Ovary (tissue), 9 donors: Measurements from ENCODE around the gene IWS1. TPM values are rescaled to one million over a fixed set of nuclear protein-coding genes. Genes with fewer than 3 reads are reported as not detected.

ENCODE experiments used
- DNase-seq, 5 donors: peaks; one replicate each; pipeline ENCODE4 v3.0.0-alpha.2; 2019 to 2020
- H3K27ac ChIP-seq, 2 donors: fragments of 200-600 bp; one replicate each; pipeline versions ENCODE4 v1.5.1 to v1.8.0; 2019 to 2022
- H3K27me3 ChIP-seq: fragments of 200-600 bp; one replicate; pipeline ENCODE4 v1.8.0; 2022
- H3K36me3 ChIP-seq: fragments of 200-600 bp; sonication (generic); one replicate; pipeline ENCODE4 v1.5.1; 2019
- H3K4me1 ChIP-seq: one replicate; pipeline ENCODE4 v1.8.1; 2013; ENCODE audit warnings: mild to moderate bottlenecking, moderate library complexity; ENCODE audit not compliant: insufficient read depth
- H3K4me3 ChIP-seq: fragments of 200-600 bp; sonication (generic); one replicate; pipeline ENCODE4 v1.5.1; 2017
- H3K9me3 ChIP-seq, 2 donors: fragments of 200-600 bp in 1 of 2; sonication (generic) in 1 of 2; one replicate each; pipeline versions ENCODE4 v1.5.1 to v1.8.1; 2013 to 2019; ENCODE audit warnings: mild to moderate bottlenecking in 1 of 2, moderate library complexity in 1 of 2
- EP300 ChIP-seq: sonication (generic); formaldehyde crosslinking; IDR thresholded peaks from one replicate; pipeline ENCODE4 v1.6.1; 2017; ENCODE audit warnings: antibody characterized with exemption
- POLR2A ChIP-seq: fragments of 450-650 bp; IDR thresholded peaks from one replicate; pipeline ENCODE4 v1.6.1; 2017; ENCODE audit warnings: antibody characterized with exemption, mild to moderate bottlenecking, moderate library complexity
- WGBS, 3 donors: extraction: QIAGEN DNeasy Blood & Tissue Kit in 1 of 3; methylation state at CpG; one replicate each; pipeline versions ENCODE4 v1.1.5 to v1.1.7; 2013 to 2017; 5-methylcytosine and 5-hydroxymethylcytosine counted together
- intact Hi-C, 4 donors: fragments of 100-400 bp; cut with DNase I; formaldehyde crosslinking; loops; one replicate each; pipeline versions ENCODE4 v1.11.0 to v1.15.1; 2022 to 2023
- polyA plus RNA-seq, 2 donors: library from polyadenylated mRNA; stranded (reverse); fragments of 200-250 nt in 1 of 2; fragments of 350-450 nt in 1 of 2; fragmentation: Illumina TruSeq in 1 of 2; extraction: RNeasy Lipid Tissue Mini Kit (QIAGEN cat#74804) in 1 of 2; gene quantifications; one replicate each; pipeline ENCODE4 v1.2.3, GENCODE V29; 2013 to 2014
- total RNA-seq, 7 donors: library from RNA; depleted of rRNA in 2 of 7; stranded (reverse); fragments of >200 nt in 2 of 7; fragmentation: NEBNext Ultra II Directional in 3 of 7; extraction: Animal tissue kit (Norgen Biotek cat#: 25700) in 3 of 7; gene quantifications; one replicate each; pipeline versions ENCODE4 v1.1.0 to v1.2.4, GENCODE V29; 2016 to 2023
- TF ChIP-seq, protein P1 (sequence below), 3 donors: fragments of 450-650 bp in 2 of 3; fragments of 200-600 bp in 1 of 3; IDR thresholded peaks; one replicate each; pipeline versions ENCODE4 v1.5.1 to v1.8.0; 2016 to 2022; ENCODE audit warnings: antibody characterized with exemption in 3 of 3, mild to moderate bottlenecking in 1 of 3
- donor health status: DM: no; HTN: no; CAD: no; lungs with moderate emphysema.
- donor health status: DM: no; HTN: no; CAD: no.
- donor health status: Bipolar disorder and iron deficiency.
- donor health status: DM: yes; HTN: yes; CAD: no.
- donor health status: DM: no; HTN: no; CAD: no.
- donor health status: DM: yes; HTN: yes; CAD: no.

IWS1 gene
- total and polyA plus RNA-seq, 9 donors, result 13.9 to 29.0 (median 25.8) TPM

DNA sequence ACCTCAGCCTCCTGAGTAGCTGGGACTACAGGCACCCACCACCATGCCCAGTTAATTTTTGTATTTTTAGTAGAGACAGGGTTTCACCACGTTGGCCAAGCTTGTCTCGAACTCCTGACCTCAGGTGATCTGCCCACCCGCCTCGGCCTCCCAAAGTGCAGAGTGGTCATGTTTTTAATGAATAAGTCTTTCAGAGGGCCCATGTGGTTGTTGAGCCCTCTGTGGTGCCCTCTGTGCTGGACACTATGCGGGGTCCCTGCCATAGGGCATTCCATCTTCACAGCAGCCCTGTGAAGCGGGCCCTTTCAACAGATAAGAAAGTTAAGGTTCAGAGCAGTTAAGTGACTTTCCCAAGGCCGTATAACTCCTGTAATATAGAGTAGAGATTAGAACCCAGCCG is 35.1 kb upstream of the IWS1 start:
- TF ChIP-seq EP300, result no peak
- TF ChIP-seq, protein P1, sequence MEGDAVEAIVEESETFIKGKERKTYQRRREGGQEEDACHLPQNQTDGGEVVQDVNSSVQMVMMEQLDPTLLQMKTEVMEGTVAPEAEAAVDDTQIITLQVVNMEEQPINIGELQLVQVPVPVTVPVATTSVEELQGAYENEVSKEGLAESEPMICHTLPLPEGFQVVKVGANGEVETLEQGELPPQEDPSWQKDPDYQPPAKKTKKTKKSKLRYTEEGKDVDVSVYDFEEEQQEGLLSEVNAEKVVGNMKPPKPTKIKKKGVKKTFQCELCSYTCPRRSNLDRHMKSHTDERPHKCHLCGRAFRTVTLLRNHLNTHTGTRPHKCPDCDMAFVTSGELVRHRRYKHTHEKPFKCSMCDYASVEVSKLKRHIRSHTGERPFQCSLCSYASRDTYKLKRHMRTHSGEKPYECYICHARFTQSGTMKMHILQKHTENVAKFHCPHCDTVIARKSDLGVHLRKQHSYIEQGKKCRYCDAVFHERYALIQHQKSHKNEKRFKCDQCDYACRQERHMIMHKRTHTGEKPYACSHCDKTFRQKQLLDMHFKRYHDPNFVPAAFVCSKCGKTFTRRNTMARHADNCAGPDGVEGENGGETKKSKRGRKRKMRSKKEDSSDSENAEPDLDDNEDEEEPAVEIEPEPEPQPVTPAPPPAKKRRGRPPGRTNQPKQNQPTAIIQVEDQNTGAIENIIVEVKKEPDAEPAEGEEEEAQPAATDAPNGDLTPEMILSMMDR (IDR thresholded peaks at IDR 0.05), result no peak
- TF ChIP-seq POLR2A, result no peak
- WGBS, 3 donors, result 86 to 87% (median 87%) methylated on average over 8 of the region's 8 CpGs
- Histone ChIP-seq H3K27me3 (no peaks in the 10 kb centered on the region), H3K27ac (no peak overlapping the region), H3K36me3 (no peaks in the 10 kb centered on the region), H3K9me3 (no peaks in the 10 kb centered on the region), H3K4me1 (no peaks in the 10 kb centered on the region), H3K4me3 (no peak overlapping the region)
- intact Hi-C loops, result no loop called here
- no peak for DNase-seq

DNA sequence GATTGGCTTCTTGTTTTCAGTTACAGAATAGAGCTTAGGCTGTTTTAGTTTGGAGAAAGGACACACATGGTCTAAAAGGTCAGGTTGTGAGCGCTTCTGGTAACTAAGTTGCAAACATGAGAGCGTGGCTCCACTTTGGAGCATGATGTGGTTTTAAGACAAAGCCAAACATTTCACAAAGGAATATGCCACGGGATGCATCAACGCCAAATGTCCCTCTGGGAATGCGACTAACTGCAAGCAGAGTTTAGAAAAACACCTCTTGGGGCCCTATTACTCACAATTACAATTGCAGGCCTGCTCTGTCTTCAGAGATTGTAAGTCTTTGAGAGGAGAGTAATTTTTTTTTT is 34.6 kb upstream of the IWS1 start:
- H3K4me3 ChIP-seq, result no peak overlapping the region
- no peaks in the 10 kb centered on the region for H3K4me1 ChIP-seq
- TF ChIP-seq, protein P1 (IDR thresholded peaks at IDR 0.05), result no peak
- TF ChIP-seq EP300 (no peak), POLR2A (no peak)
- H3K36me3 ChIP-seq, result no peaks in the 10 kb centered on the region
- H3K27ac ChIP-seq, result no peak overlapping the region
- WGBS, 3 donors, result 74 to 89% (median 86%) methylated on average over 5 of the region's 5 CpGs
- H3K27me3 ChIP-seq, result no peaks in the 10 kb centered on the region
- intact Hi-C loops, result no loop called here
- DNase-seq, result no peak
- H3K9me3 ChIP-seq, result no peaks in the 10 kb centered on the region

DNA sequence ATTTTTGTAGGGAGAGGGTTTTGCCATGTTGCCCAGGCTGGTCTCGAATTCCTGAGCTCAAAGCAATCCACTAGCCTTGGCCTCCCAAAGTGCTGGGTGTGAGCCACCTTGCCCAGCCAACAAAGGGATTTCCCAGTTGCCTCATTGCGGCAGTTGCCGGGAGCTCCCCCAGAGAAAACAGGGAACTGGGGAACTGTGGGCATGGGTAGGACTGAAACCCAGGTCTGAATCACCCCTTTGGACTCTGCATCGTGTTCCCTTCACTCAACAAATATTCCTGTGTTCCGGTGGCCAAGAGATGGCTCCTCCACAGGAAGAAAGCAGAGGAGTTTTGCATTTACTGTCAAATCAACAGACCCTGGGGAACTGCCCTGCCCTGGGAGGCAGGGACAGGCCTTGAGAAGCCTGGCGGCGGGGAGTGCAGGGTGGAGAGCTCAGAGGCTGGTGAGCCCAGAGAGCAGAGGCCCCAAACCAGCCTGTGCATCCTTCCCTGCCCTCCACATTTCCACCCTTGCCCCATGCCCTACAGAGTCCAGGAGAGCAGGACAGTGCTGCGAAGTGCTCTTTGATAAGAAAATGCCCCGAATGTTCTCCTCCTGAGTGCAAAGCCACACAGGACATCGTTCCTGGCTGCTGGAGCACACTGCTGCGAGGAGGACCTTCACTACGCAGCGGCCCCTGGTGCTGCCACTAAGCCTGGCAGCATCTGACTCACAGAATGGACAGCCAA is 34.1 kb upstream of the IWS1 start:
- no peak for TF ChIP-seq EP300
- no peak for DNase-seq
- Histone ChIP-seq H3K27ac (no peak overlapping the region), H3K4me3 (no peak overlapping the region), H3K36me3 (no peaks in the 10 kb centered on the region), H3K27me3 (no peaks in the 10 kb centered on the region), H3K4me1 (no peaks in the 10 kb centered on the region), H3K9me3 (no peaks in the 10 kb centered on the region)
- WGBS, 3 donors, result 77 to 87% (median 79%) methylated on average over 13 of the region's 13 CpGs
- intact Hi-C loops, result no loop called here

DNA sequence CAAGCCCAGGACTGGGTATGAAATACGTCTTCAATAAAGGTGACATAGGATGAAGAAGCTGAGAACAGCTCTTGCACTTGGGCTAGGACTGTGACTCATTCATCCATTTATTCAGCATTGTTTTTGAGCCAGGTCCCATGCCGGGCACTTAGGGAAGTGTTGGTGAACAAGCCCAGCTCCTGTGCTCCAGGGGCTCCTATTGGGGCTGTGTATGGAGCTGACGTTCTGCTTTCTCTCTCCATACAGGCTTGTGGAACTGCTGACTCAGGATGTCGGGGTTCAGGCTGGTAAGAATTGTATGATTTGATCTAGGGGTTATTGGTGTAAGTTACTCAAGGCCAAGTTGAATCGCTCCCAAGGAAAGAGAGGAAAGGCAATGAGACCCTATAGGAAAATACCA is 33.2 kb upstream of the IWS1 start:
- Histone ChIP-seq H3K27ac (no peak overlapping the region), H3K27me3 (no peaks in the 10 kb centered on the region), H3K36me3 (no peaks in the 10 kb centered on the region), H3K4me3 (no peak overlapping the region), H3K4me1 (no peaks in the 10 kb centered on the region), H3K9me3 (no peaks in the 10 kb centered on the region)
- no peak for TF ChIP-seq POLR2A
- TF ChIP-seq, protein P1 (IDR thresholded peaks at IDR 0.05), result no peak
- TF ChIP-seq EP300, result no peak
- 81 to 86% (median 83%) methylated on average over 5 of the region's 5 CpGs for WGBS, 3 donors
- intact Hi-C loops, result no loop called here
- DNase-seq, result no peak

DNA sequence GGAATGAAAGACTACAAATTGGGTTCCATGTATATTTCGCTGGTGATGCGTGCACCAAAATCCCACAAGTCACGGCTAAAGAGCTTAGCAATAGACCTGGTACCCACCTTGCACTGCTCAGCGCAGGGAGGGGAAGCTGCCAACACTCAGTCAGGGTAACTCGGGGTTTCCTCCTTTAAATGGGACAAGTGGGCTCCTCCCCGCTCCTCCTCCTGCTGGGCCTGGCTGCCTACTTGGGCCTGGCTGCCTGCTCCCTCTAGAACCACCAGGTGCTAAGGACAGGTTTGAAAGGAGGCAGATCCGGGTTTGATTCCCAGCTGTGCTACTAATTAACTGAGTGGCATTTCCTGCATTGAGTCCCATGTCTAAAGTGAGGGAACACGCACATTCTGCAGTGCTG is 32.6 kb upstream of the IWS1 start:
- no peak for DNase-seq

More for the DNA sequence above, 32.6 kb upstream of the IWS1 start:
- Histone ChIP-seq H3K36me3 (no peaks in the 10 kb centered on the region), H3K27me3 (no peaks in the 10 kb centered on the region), H3K27ac (no peak overlapping the region), H3K4me1 (no peaks in the 10 kb centered on the region), H3K9me3 (no peaks in the 10 kb centered on the region), H3K4me3 (no peak overlapping the region)
- intact Hi-C loops, result no loop called here
- 84 to 87% (median 84%) methylated on average over 8 of the region's 8 CpGs for WGBS, 3 donors
- TF ChIP-seq EP300 (no peak), POLR2A (no peak)
